Measurements from ENCODE around the gene CRYL1. TPM values are rescaled to one million over a fixed set of nuclear protein-coding genes. Genes with fewer than 3 reads are reported as not detected.
A peak's percentile ranks its signal among the peaks of the same experiment; 100 is the strongest.

The CRYL1 gene, protein sequence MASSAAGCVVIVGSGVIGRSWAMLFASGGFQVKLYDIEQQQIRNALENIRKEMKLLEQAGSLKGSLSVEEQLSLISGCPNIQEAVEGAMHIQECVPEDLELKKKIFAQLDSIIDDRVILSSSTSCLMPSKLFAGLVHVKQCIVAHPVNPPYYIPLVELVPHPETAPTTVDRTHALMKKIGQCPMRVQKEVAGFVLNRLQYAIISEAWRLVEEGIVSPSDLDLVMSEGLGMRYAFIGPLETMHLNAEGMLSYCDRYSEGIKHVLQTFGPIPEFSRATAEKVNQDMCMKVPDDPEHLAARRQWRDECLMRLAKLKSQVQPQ
- total RNA-seq: 10 to 100 TPM; 33.0 to 53.5 (median 37.7) TPM
- polyA plus RNA-seq: 100 to 1,000 TPM in 2 of 3 donors, 10 to 100 TPM in 1; 62.4 to 183 (median 153) TPM

DNA sequence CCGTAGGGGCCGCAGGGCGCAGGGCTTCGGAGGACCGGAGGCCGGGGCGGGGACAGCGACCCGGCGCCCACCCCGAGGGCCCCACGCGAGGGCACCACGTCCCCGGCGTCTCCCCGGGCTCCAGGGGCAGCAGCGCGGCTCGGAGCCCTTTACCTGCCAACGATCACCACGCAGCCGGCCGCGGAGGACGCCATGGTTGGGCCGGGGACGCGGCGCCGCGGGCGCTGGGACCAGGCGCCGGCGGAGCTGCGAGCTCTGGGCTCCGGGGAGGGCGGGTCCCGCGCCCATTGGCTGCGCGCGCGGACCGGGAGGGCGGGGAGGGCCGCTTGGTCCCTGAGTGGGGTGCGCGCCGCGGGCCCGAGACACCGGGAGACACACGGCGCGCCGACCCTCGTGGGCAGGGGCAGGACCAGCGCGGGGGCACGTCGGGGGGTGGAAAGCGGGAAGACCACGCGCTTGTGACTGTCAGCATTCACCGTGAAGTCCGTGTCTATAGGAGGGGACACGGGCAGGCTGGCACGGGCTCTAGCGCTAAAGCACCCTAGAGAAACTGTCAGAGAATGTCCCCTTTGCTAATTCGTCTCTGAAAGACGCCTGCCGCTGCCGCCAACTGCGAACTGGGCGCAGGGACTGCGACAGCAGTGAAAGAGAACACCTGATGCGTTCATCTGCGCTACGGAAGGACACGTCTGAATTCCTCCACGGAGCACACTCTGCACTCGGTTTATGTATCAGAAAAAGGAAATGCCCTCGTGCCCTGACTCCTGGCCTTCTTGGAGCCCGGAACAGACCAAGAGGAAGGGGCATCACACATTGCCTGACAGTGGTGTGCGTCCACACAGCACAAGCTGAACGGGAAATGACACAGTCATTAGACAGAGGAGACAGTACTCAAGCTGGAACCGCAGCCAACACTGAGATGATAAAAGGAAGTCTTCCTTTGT, at the start of gene CRYL1:
Gene CRYL1 (minus strand): TSS at position 257 of the 944 bp plus-strand sequence. CDS start 63 bp downstream, at position 194.
- H3K4me3 ChIP-seq: peak within 1 kb of the TSS; percentile 66 to 98 (median 92)
- intact Hi-C loops (cut with DNase I): loop anchor here (1.0 kb wide), 1 partner anchor 40 kb away; no protein-coding TSS in a partner anchor
- TF ChIP-seq EP300 (IDR thresholded peaks at IDR 0.05) (peak in 1 of 4 donors; percentile 33), POLR2A (IDR thresholded peaks at IDR 0.05) (peak in 1 of 2 donors; percentile 7), POLR2AphosphoS5 (IDR thresholded peaks at IDR 0.05) (peak; percentile 25 to 81 (median 68)), CTCF (IDR thresholded peaks at IDR 0.05) (no peak)
- no peaks in the 10 kb centered on the region for H3K36me3 ChIP-seq
- H3K9me3 ChIP-seq: no peaks in the 10 kb centered on the region
- peaks cover 0 to 22% (median 10%) of the 10 kb centered on the region in 4 donors for H3K4me1 ChIP-seq
- peak; percentile 88 for DNase-seq
- H3K27ac ChIP-seq: peak within 1 kb of the TSS; percentile 82 to 84 (median 84)
- WGBS, 2 donors: 1% methylated on average over 89 of the region's 89 CpGs
- no peaks in the 10 kb centered on the region for H3K27me3 ChIP-seq

DNA sequence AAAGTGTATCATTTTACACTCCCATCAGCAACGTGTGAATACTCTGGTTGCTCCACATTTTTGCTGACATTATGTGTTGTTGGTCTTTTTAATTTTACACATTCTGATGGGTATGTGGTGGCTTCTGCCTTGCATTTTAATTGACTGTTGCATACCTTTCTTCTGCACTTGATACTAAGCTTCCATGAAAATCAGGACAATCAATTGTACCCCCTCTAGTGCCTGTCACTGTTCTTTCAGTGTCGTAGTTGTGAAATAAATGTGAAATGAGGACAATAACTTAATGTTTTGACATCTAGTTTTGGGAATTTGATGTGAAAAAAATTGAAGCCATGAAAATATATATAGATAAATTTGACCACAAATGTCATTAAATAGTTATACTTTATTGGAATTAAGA, 48.0 kb upstream of the CRYL1 start:
- DNase-seq: no peak
- peaks cover 0 to 6% (median 0%) of the 10 kb centered on the region in 4 donors for H3K36me3 ChIP-seq
- TF ChIP-seq POLR2AphosphoS5 (IDR thresholded peaks at IDR 0.05) (no peak), CTCF (IDR thresholded peaks at IDR 0.05) (no peak), POLR2A (IDR thresholded peaks at IDR 0.05) (no peak), EP300 (IDR thresholded peaks at IDR 0.05) (no peak)
- 86 to 87% methylated on average over 2 of the region's 2 CpGs for WGBS, 2 donors
- peaks cover 0 to under 1% (median 0%) of the 10 kb centered on the region in 4 donors for H3K4me1 ChIP-seq
- intact Hi-C loops (cut with DNase I): no loop called here
- H3K27ac ChIP-seq: no peak overlapping the region
- H3K27me3 ChIP-seq: no peaks in the 10 kb centered on the region
- H3K9me3 ChIP-seq: no peaks in the 10 kb centered on the region
- H3K4me3 ChIP-seq: no peak overlapping the region

DNA sequence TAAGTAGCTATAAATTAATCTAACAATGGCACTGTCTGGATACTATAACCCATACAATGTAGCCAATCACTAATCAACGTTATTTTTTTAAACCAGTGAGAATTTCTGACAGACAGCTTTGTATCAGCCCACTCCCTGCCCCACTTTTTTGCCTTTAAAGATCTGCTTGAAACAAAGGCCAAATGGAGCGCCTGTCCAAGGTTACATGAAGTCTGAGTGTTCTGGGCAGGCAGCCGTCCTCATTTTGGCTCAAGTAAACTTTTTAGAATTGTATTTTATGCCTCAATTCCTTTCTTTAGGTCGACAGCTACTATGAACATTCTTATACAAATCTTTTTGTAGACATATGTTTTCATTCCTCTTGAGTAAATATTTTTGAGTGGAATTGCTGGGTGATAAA, 47.5 kb upstream of the CRYL1 start:
- WGBS, 2 donors: 82 to 84% methylated on average over 4 of the region's 4 CpGs
- peaks cover 0 to 5% (median 4%) of the 10 kb centered on the region in 4 donors for H3K4me1 ChIP-seq
- peaks cover 0 to 6% (median 0%) of the 10 kb centered on the region in 4 donors for H3K36me3 ChIP-seq
- H3K9me3 ChIP-seq: no peaks in the 10 kb centered on the region
- DNase-seq: no peak
- no peak for TF ChIP-seq POLR2AphosphoS5 (IDR thresholded peaks at IDR 0.05)
- no peak for TF ChIP-seq EP300 (IDR thresholded peaks at IDR 0.05)
- no peak for TF ChIP-seq CTCF (IDR thresholded peaks at IDR 0.05)
- TF ChIP-seq POLR2A (IDR thresholded peaks at IDR 0.05): no peak
- H3K4me3 ChIP-seq: no peak overlapping the region
- no peak overlapping the region for H3K27ac ChIP-seq
- H3K27me3 ChIP-seq: no peaks in the 10 kb centered on the region
- intact Hi-C loops (cut with DNase I): no loop called here

GRCh38 chr13:20571676-20572075, 46.0 kb upstream of the CRYL1 start:
- H3K4me1 ChIP-seq: peaks cover 0 to 13% (median 10%) of the 10 kb centered on the region in 4 donors
- no peak for TF ChIP-seq POLR2AphosphoS5 (IDR thresholded peaks at IDR 0.05)
- TF ChIP-seq POLR2A (IDR thresholded peaks at IDR 0.05): no peak
- no peak for TF ChIP-seq CTCF (IDR thresholded peaks at IDR 0.05)
- no peak for TF ChIP-seq EP300 (IDR thresholded peaks at IDR 0.05)
- H3K27me3 ChIP-seq: no peaks in the 10 kb centered on the region
- no peak for DNase-seq
- no peak overlapping the region for H3K4me3 ChIP-seq
- H3K36me3 ChIP-seq: peaks cover 0 to 6% (median 0%) of the 10 kb centered on the region in 4 donors
- no peak overlapping the region for H3K27ac ChIP-seq
- intact Hi-C loops (cut with DNase I): no loop called here
- H3K9me3 ChIP-seq: no peaks in the 10 kb centered on the region

All from sigmoid colon (tissue), 7 donors.